WTC11 (cell line): ENCODE results near the gene C6orf163. TPM values are rescaled to one million over a fixed set of nuclear protein-coding genes. Genes with fewer than 3 reads are reported as not detected.
A peak's percentile ranks its signal among the peaks of the same experiment; 100 is the strongest.

Experiments used
- ATAC-seq: fragments of 200-7000 bp; cut with Tn5 transposase; 2 replicates; pipeline ENCODE4 v1.10.0; 2021; ENCODE audit warnings: mild to moderate bottlenecking, moderate library complexity
- CTCF ChIA-PET: fragments of 300-600 bp; sonication (Branson Sonifier 250); formaldehyde crosslinking; loops from one replicate; lab custom pipeline; 2021; ENCODE audit warnings: antibody characterized with exemption; lab: Charles Lee
- POLR2A ChIA-PET: fragments of 350-600 bp; sonication (Branson Sonifier 250); formaldehyde crosslinking; loops from one replicate; lab custom pipeline; 2021; ENCODE audit warnings: antibody characterized with exemption; lab: Charles Lee
- DNase-seq: peaks from one replicate; pipeline ENCODE4 v3.0.0; 2021; ENCODE audit warnings: low spot score
- H3K27ac Mint-ChIP-seq: 2 replicates; pipeline ENCODE4 v1.8.0; 2021; ENCODE audit warnings: mixed read lengths
- H3K27me3 Mint-ChIP-seq: 2 replicates; pipeline ENCODE4 v1.8.0; 2021; ENCODE audit warnings: low read depth, mild to moderate bottlenecking, moderate library complexity, mixed read lengths
- H3K36me3 Mint-ChIP-seq: 2 replicates; pipeline ENCODE4 v1.8.0; 2021; ENCODE audit warnings: mixed read lengths
- H3K4me1 Mint-ChIP-seq: 2 replicates; pipeline ENCODE4 v1.8.0; 2022; ENCODE audit warnings: mixed read lengths
- H3K4me3 Mint-ChIP-seq: 2 replicates; pipeline ENCODE4 v1.8.0; 2021; ENCODE audit warnings: mild to moderate bottlenecking, moderate library complexity, mixed read lengths
- H3K9me3 Mint-ChIP-seq: 2 replicates; pipeline ENCODE4 v1.8.0; 2021; ENCODE audit warnings: mixed read lengths
- FOXK1 ChIP-seq: sonication (generic); formaldehyde crosslinking; IDR thresholded peaks from 2 replicates; pipeline ENCODE4 v1.8.0; 2022; ENCODE audit warnings: mild to moderate bottlenecking, moderate library complexity, missing genetic modification reagents
- GABPB1 ChIP-seq: sonication (generic); formaldehyde crosslinking; IDR thresholded peaks from 2 replicates; pipeline ENCODE4 v1.8.1; 2023; ENCODE audit warnings: mild to moderate bottlenecking, missing genetic modification reagents
- HMGA2 ChIP-seq: fragments of 250-450 bp; sonication (Bioruptor Pico); IDR thresholded peaks from 2 replicates; pipeline ENCODE4 v1.4.0; 2021; ENCODE audit warnings: mild to moderate bottlenecking, moderate library complexity
- JAZF1 ChIP-seq: fragments of 250-450 bp; sonication (Bioruptor Pico); IDR thresholded peaks from 2 replicates; pipeline ENCODE4 v1.9.0; 2021; ENCODE audit warnings: moderate library complexity, mild to moderate bottlenecking, inconsistent platforms
- JUN ChIP-seq: sonication (generic); formaldehyde crosslinking; IDR thresholded peaks from 2 replicates; pipeline ENCODE4 v1.8.0; 2023; ENCODE audit warnings: mild to moderate bottlenecking, missing genetic modification reagents
- MXD4 ChIP-seq: fragments of 250-450 bp; sonication (Bioruptor Pico); IDR thresholded peaks from 2 replicates; pipeline ENCODE4 v1.8.0; 2021; ENCODE audit warnings: mild to moderate bottlenecking, moderate library complexity, borderline replicate concordance
- NR3C1 ChIP-seq: sonication (generic); formaldehyde crosslinking; conservative IDR thresholded peaks from 2 replicates; pipeline ENCODE4 v1.8.1; 2023; ENCODE audit warnings: low read depth, mild to moderate bottlenecking, missing genetic modification reagents
- OVOL2 ChIP-seq: fragments of 250-450 bp; sonication (Bioruptor Pico); IDR thresholded peaks from 2 replicates; pipeline ENCODE4 v1.9.0; 2021; ENCODE audit warnings: mild to moderate bottlenecking, borderline replicate concordance
- SOX15 ChIP-seq: fragments of 250-450 bp; sonication (Bioruptor Pico); IDR thresholded peaks from 2 replicates; pipeline ENCODE4 v1.9.0; 2021; ENCODE audit warnings: mild to moderate bottlenecking
- TEAD1 ChIP-seq: sonication (generic); formaldehyde crosslinking; IDR thresholded peaks from 2 replicates; pipeline ENCODE4 v1.8.0; 2022; ENCODE audit warnings: mild to moderate bottlenecking, missing genetic modification reagents
- TP53 ChIP-seq: sonication (generic); formaldehyde crosslinking; IDR thresholded peaks from 2 replicates; pipeline ENCODE4 v1.8.1; 2023; ENCODE audit warnings: mild to moderate bottlenecking, missing genetic modification reagents
- ZNF232 ChIP-seq: sonication (generic); formaldehyde crosslinking; IDR thresholded peaks from 2 replicates; pipeline ENCODE4 v1.8.0; 2022; ENCODE audit warnings: mild to moderate bottlenecking, missing genetic modification reagents
- total RNA-seq: library from RNA; stranded (reverse); gene quantifications from 3 replicates; pipeline ENCODE4 v1.2.3, GENCODE V29; 2021
- TF ChIP-seq, protein P1 (sequence below): sonication (generic); formaldehyde crosslinking; IDR thresholded peaks from 2 replicates; pipeline ENCODE4 v1.8.1; 2022; ENCODE audit warnings: missing genetic modification reagents, borderline replicate concordance
- TF ChIP-seq, protein P2 (sequence below): fragments of 250-450 bp; sonication (Bioruptor Pico); IDR thresholded peaks from 2 replicates; pipeline ENCODE4 v2.1.2; 2022; ENCODE audit warnings: mild to moderate bottlenecking, moderate library complexity
- TF ChIP-seq, protein P3 (sequence below): fragments of 200-600 bp; IDR thresholded peaks from 2 replicates; pipeline ENCODE4 v1.8.0; 2022; ENCODE audit warnings: antibody characterized with exemption
- TF ChIP-seq, protein P4 (sequence below): sonication (generic); formaldehyde crosslinking; IDR thresholded peaks from 2 replicates; pipeline ENCODE4 v1.8.0; 2022; ENCODE audit warnings: missing genetic modification reagents
- TF ChIP-seq, protein P5 (sequence below): sonication (generic); formaldehyde crosslinking; IDR thresholded peaks from 2 replicates; pipeline ENCODE4 v1.8.1; 2023; ENCODE audit warnings: mild to moderate bottlenecking, missing genetic modification reagents, moderate library complexity
- TF ChIP-seq, protein P6 (sequence below): sonication (generic); formaldehyde crosslinking; conservative IDR thresholded peaks from 2 replicates; pipeline ENCODE4 v1.8.1; 2022; ENCODE audit warnings: mild to moderate bottlenecking, missing genetic modification reagents
- TF ChIP-seq, protein P7 (sequence below): sonication (generic); formaldehyde crosslinking; IDR thresholded peaks from 2 replicates; pipeline ENCODE4 v1.8.0; 2023; ENCODE audit warnings: missing genetic modification reagents, mild to moderate bottlenecking, borderline replicate concordance

The C6orf163 gene
- total RNA-seq, 1 experiment from 2014 or later, result 2.0 TPM

DNA sequence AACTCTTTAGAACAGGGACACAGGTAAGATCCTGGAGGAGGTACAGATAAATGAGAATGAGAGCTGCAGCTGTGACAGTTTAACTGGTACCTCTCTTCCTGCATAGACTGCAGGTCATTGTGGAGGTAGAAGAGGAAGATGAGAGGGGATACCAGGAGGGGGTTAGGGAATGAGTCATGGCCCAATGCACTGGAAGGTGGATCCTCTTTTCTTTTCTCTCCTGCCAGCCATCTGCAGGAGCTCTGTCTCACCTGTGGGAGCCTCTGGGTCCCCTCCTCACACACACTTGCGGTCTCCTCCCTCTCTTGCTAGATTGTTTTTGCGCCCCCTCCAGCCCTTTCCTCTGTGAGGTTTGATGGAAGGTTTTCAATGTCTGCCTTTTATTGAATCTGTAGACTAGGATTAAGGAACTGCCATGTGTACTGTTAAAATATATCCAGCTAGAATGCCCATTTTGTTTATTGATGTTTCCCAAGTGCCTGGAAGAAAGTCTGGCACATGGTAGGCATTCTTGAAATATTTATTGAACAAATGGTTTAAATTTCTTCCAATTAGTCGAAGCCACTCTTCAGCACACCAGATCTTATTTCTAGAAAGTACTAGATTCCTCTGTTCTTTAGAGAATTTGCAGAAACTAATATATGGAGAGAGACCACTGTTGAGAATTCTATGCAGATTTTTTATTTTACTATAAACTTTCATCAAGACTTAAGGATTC is 13.0 kb downstream of the C6orf163 start:
- Mint-ChIP-seq H3K27me3 (no peaks in the 10 kb centered on the region), H3K36me3 (no peaks in the 10 kb centered on the region), H3K4me3 (no peak overlapping the region), H3K4me1 (no peaks in the 10 kb centered on the region), H3K9me3 (no peaks in the 10 kb centered on the region), H3K27ac (no peak overlapping the region)
- peak; percentile 67 for ATAC-seq
- no peak for TF ChIP-seq OVOL2
- TF ChIP-seq SOX15 (CRISPR knock-in tag), result no peak
- TF ChIP-seq, protein P1, sequence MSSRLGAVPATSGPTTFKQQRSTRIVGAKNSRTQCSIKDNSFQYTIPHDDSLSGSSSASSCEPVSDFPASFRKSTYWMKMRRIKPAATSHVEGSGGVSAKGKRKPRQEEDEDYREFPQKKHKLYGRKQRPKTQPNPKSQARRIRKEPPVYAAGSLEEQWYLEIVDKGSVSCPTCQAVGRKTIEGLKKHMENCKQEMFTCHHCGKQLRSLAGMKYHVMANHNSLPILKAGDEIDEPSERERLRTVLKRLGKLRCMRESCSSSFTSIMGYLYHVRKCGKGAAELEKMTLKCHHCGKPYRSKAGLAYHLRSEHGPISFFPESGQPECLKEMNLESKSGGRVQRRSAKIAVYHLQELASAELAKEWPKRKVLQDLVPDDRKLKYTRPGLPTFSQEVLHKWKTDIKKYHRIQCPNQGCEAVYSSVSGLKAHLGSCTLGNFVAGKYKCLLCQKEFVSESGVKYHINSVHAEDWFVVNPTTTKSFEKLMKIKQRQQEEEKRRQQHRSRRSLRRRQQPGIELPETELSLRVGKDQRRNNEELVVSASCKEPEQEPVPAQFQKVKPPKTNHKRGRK (CRISPR knock-in tag), result no peak
- no peak for TF ChIP-seq TEAD1 (CRISPR knock-in tag)
- TF ChIP-seq ZNF232 (CRISPR knock-in tag), result no peak
- TF ChIP-seq JUN (CRISPR knock-in tag), result no peak
- TF ChIP-seq FOXK1 (CRISPR knock-in tag), result no peak
- TF ChIP-seq, protein P2, sequence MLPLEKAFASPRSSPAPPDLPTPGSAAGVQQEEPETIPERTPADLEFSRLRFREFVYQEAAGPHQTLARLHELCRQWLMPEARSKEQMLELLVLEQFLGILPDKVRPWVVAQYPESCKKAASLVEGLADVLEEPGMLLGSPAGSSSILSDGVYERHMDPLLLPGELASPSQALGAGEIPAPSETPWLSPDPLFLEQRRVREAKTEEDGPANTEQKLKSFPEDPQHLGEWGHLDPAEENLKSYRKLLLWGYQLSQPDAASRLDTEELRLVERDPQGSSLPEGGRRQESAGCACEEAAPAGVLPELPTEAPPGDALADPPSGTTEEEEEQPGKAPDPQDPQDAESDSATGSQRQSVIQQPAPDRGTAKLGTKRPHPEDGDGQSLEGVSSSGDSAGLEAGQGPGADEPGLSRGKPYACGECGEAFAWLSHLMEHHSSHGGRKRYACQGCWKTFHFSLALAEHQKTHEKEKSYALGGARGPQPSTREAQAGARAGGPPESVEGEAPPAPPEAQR (CRISPR knock-in tag), result no peak
- CTCF ChIA-PET, result no interaction called here
- POLR2A ChIA-PET, result no interaction called here
- DNase-seq, result no peak

DNA sequence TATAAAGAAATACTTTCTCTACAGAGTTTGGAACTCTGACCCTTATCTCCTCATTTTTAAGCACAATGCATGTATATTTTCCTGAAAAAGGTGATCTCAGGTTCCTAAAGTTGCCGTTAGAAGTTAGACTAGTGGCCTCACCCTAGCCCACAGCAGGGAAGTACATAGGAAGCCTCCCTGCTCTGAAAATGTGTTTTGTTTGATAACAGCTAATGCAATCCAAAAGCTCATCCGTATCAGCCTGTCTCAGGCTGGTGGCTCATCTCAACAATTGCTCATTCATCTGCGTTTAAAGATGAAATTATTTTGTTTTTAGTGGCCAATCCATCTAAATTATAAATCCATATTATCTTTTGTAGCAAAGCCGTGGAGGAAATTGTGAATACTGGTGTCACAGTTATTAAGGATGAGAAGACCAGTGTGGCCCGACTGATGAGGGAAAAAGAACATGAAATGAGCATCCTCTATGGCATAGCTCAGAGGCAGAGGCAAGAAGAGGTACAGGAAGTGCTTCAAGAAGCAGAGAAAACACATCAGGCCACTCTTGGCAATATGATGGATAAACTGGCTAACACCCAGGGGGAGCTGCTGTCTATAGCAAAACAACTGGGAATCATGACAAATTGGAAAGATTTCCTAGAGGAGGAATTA is 20.1 kb downstream of the C6orf163 start:
- ChIA-PET POLR2A (interaction anchor here (0.5 kb wide), 1 partner anchor 13 kb away, joined by 3 read pairs; no protein-coding TSS in a partner anchor), CTCF (interaction anchor here (1.1 kb wide), 1 partner anchor 28 kb away, joined by 4 read pairs; no protein-coding TSS in a partner anchor)
- Mint-ChIP-seq H3K36me3 (peaks cover 32% of the 10 kb centered on the region), H3K9me3 (peaks cover 35% of the 10 kb centered on the region), H3K4me3 (no peak overlapping the region), H3K27ac (no peak overlapping the region), H3K27me3 (peaks cover 3% of the 10 kb centered on the region; the same call in 1 of the 2 replicates), H3K4me1 (no peaks in the 10 kb centered on the region)
- DNase-seq (no peak), ATAC-seq (no peak)
- TF ChIP-seq, protein P3, sequence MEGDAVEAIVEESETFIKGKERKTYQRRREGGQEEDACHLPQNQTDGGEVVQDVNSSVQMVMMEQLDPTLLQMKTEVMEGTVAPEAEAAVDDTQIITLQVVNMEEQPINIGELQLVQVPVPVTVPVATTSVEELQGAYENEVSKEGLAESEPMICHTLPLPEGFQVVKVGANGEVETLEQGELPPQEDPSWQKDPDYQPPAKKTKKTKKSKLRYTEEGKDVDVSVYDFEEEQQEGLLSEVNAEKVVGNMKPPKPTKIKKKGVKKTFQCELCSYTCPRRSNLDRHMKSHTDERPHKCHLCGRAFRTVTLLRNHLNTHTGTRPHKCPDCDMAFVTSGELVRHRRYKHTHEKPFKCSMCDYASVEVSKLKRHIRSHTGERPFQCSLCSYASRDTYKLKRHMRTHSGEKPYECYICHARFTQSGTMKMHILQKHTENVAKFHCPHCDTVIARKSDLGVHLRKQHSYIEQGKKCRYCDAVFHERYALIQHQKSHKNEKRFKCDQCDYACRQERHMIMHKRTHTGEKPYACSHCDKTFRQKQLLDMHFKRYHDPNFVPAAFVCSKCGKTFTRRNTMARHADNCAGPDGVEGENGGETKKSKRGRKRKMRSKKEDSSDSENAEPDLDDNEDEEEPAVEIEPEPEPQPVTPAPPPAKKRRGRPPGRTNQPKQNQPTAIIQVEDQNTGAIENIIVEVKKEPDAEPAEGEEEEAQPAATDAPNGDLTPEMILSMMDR, result no peak
- TF ChIP-seq, protein P4, sequence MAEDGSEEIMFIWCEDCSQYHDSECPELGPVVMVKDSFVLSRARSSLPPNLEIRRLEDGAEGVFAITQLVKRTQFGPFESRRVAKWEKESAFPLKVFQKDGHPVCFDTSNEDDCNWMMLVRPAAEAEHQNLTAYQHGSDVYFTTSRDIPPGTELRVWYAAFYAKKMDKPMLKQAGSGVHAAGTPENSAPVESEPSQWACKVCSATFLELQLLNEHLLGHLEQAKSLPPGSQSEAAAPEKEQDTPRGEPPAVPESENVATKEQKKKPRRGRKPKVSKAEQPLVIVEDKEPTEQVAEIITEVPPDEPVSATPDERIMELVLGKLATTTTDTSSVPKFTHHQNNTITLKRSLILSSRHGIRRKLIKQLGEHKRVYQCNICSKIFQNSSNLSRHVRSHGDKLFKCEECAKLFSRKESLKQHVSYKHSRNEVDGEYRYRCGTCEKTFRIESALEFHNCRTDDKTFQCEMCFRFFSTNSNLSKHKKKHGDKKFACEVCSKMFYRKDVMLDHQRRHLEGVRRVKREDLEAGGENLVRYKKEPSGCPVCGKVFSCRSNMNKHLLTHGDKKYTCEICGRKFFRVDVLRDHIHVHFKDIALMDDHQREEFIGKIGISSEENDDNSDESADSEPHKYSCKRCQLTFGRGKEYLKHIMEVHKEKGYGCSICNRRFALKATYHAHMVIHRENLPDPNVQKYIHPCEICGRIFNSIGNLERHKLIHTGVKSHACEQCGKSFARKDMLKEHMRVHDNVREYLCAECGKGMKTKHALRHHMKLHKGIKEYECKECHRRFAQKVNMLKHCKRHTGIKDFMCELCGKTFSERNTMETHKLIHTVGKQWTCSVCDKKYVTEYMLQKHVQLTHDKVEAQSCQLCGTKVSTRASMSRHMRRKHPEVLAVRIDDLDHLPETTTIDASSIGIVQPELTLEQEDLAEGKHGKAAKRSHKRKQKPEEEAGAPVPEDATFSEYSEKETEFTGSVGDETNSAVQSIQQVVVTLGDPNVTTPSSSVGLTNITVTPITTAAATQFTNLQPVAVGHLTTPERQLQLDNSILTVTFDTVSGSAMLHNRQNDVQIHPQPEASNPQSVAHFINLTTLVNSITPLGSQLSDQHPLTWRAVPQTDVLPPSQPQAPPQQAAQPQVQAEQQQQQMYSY (CRISPR knock-in tag), result no peak
- TF ChIP-seq, protein P5, sequence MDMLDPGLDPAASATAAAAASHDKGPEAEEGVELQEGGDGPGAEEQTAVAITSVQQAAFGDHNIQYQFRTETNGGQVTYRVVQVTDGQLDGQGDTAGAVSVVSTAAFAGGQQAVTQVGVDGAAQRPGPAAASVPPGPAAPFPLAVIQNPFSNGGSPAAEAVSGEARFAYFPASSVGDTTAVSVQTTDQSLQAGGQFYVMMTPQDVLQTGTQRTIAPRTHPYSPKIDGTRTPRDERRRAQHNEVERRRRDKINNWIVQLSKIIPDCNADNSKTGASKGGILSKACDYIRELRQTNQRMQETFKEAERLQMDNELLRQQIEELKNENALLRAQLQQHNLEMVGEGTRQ (CRISPR knock-in tag), result no peak
- TF ChIP-seq JAZF1 (CRISPR knock-in tag), result no peak
- TF ChIP-seq GABPB1 (CRISPR knock-in tag), result no peak
- no peak for TF ChIP-seq OVOL2
- no peak for TF ChIP-seq TP53 (CRISPR knock-in tag)
- no peak for TF ChIP-seq TEAD1 (CRISPR knock-in tag)
- TF ChIP-seq, protein P6, sequence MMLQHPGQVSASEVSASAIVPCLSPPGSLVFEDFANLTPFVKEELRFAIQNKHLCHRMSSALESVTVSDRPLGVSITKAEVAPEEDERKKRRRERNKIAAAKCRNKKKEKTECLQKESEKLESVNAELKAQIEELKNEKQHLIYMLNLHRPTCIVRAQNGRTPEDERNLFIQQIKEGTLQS (CRISPR knock-in tag), result no peak
- TF ChIP-seq HMGA2, result no peak
- TF ChIP-seq MXD4, result no peak
- no peak for TF ChIP-seq NR3C1
- TF ChIP-seq, protein P7, sequence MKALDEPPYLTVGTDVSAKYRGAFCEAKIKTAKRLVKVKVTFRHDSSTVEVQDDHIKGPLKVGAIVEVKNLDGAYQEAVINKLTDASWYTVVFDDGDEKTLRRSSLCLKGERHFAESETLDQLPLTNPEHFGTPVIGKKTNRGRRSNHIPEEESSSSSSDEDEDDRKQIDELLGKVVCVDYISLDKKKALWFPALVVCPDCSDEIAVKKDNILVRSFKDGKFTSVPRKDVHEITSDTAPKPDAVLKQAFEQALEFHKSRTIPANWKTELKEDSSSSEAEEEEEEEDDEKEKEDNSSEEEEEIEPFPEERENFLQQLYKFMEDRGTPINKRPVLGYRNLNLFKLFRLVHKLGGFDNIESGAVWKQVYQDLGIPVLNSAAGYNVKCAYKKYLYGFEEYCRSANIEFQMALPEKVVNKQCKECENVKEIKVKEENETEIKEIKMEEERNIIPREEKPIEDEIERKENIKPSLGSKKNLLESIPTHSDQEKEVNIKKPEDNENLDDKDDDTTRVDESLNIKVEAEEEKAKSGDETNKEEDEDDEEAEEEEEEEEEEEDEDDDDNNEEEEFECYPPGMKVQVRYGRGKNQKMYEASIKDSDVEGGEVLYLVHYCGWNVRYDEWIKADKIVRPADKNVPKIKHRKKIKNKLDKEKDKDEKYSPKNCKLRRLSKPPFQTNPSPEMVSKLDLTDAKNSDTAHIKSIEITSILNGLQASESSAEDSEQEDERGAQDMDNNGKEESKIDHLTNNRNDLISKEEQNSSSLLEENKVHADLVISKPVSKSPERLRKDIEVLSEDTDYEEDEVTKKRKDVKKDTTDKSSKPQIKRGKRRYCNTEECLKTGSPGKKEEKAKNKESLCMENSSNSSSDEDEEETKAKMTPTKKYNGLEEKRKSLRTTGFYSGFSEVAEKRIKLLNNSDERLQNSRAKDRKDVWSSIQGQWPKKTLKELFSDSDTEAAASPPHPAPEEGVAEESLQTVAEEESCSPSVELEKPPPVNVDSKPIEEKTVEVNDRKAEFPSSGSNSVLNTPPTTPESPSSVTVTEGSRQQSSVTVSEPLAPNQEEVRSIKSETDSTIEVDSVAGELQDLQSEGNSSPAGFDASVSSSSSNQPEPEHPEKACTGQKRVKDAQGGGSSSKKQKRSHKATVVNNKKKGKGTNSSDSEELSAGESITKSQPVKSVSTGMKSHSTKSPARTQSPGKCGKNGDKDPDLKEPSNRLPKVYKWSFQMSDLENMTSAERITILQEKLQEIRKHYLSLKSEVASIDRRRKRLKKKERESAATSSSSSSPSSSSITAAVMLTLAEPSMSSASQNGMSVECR (CRISPR knock-in tag), result no peak
